Caco-2 (cell line): ENCODE results near the gene SH2B3. TPM values are rescaled to one million over a fixed set of nuclear protein-coding genes. Genes with fewer than 3 reads are reported as not detected.

ENCODE experiments used
- BruUV-seq: library from RNA; stranded (reverse); fragments of 400-500 nt; replicated peaks from 2 replicates; lab custom pipeline; 2021; lab: Mats Ljungman, UMichigan
- CTCF ChIA-PET: fragments of 300-600 bp; sonication (Branson Sonifier 250); formaldehyde crosslinking; loops from one replicate; lab custom pipeline; 2022; ENCODE audit warnings: antibody characterized with exemption; lab: Charles Lee
- POLR2A ChIA-PET: fragments of 300-600 bp; sonication (Branson Sonifier 250); formaldehyde crosslinking; loops from one replicate; lab custom pipeline; 2022; ENCODE audit warnings: antibody characterized with exemption; lab: Charles Lee
- DNase-seq, 2 experiments: peaks; one replicate each; pipeline versions ENCODE4 v3.0.0 to v3.0.0-alpha.2; 2020 to 2022
- H3K27me3 ChIP-seq: replicated peaks from 2 replicates; pipeline ENCODE4 v1.6.0; 2011; ENCODE audit warnings: low read length; ENCODE audit not compliant: control insufficient read depth, insufficient read depth
- H3K36me3 ChIP-seq: 2 replicates; pipeline ENCODE4 v1.5.1; 2011; ENCODE audit warnings: low read length; ENCODE audit not compliant: control insufficient read depth, insufficient read depth
- H3K4me1 ChIP-seq: fragments of 250-450 bp; sonication (Bioruptor Pico); 2 replicates; pipeline ENCODE4 v1.5.1; 2020; ENCODE audit warnings: mild to moderate bottlenecking
- H3K4me3 ChIP-seq: 2 replicates; pipeline ENCODE4 v1.5.1; 2011; ENCODE audit warnings: low read depth, mild to moderate bottlenecking, control low read depth, low read length
- H3K9me3 ChIP-seq: fragments of 250-450 bp; sonication (Bioruptor Pico); 2 replicates; pipeline ENCODE4 v1.5.1; 2020; ENCODE audit warnings: mild to moderate bottlenecking, moderate library complexity
- H3K27ac Mint-ChIP-seq: one replicate; pipeline ENCODE4 v1.8.0; 2022; ENCODE audit warnings: mixed read lengths; ENCODE audit not compliant: unreplicated experiment
- H3K27me3 Mint-ChIP-seq: one replicate; pipeline ENCODE4 v1.8.0; 2022; ENCODE audit warnings: mixed read lengths; ENCODE audit not compliant: insufficient read depth, unreplicated experiment
- H3K36me3 Mint-ChIP-seq: one replicate; pipeline ENCODE4 v1.8.0; 2022; ENCODE audit warnings: mild to moderate bottlenecking, mixed read lengths; ENCODE audit not compliant: insufficient read depth, unreplicated experiment
- H3K4me1 Mint-ChIP-seq: one replicate; pipeline ENCODE4 v1.8.0; 2022; ENCODE audit warnings: low read depth, mixed read lengths; ENCODE audit not compliant: unreplicated experiment
- H3K4me3 Mint-ChIP-seq: one replicate; pipeline ENCODE4 v1.8.0; 2022; ENCODE audit warnings: mild to moderate bottlenecking, moderate library complexity, mixed read lengths; ENCODE audit not compliant: unreplicated experiment
- H3K9me3 Mint-ChIP-seq: one replicate; pipeline ENCODE4 v1.8.0; 2022; ENCODE audit warnings: mixed read lengths; ENCODE audit not compliant: unreplicated experiment
- CTCF ChIP-seq, 2 experiments: fragments of 200-600 bp in 1 of 2; IDR thresholded peaks; 1 replicate in 1 of 2; 2 replicates in 1 of 2; pipeline versions ENCODE4 v1.5.1 to v1.8.0; 2011 to 2022; ENCODE audit warnings: antibody characterized with exemption in 1 of 2, control low read depth in 1 of 2, inconsistent platforms in 1 of 2, low read depth in 1 of 2, low read length in 1 of 2, mild to moderate bottlenecking in 1 of 2, moderate library complexity in 1 of 2; ENCODE audit not compliant: insufficient read depth in 1 of 2, severe bottlenecking in 1 of 2, unreplicated experiment in 1 of 2
- intact Hi-C: fragments of 100-400 bp; cut with micrococcal nuclease; formaldehyde crosslinking; loops from one replicate; pipeline ENCODE4 v1.10.0; 2022; ENCODE audit not compliant: unreplicated experiment
- total RNA-seq: library from RNA; stranded (reverse); gene quantifications from 2 replicates; pipeline ENCODE4 v1.2.3, GENCODE V29; 2022

Gene SH2B3
- total RNA-seq, 1 experiment from 2014 or later, result 16.1 TPM

- ChIA-PET POLR2A (no interaction called here), CTCF (no interaction called here)
- TF ChIP-seq CTCF (IDR thresholded peaks at IDR 0.05; ENCODE audit: insufficient read depth in 1 of 2, low read depth in 1 of 2, low read length in 1 of 2, severe bottlenecking in 1 of 2, unreplicated experiment in 1 of 2), result no peak
- no peaks in the 10 kb centered on the region for H3K27me3 Mint-ChIP-seq
- no peak overlapping the region for H3K4me3 ChIP-seq
- no peaks in the 10 kb centered on the region for H3K4me1 Mint-ChIP-seq
- no peak overlapping the region for H3K4me3 Mint-ChIP-seq
- H3K36me3 Mint-ChIP-seq, result peaks cover 17% of the 10 kb centered on the region
- no peaks in the 10 kb centered on the region for H3K9me3 Mint-ChIP-seq
- no peaks in the 10 kb centered on the region for H3K4me1 ChIP-seq
- H3K9me3 ChIP-seq, result no peaks in the 10 kb centered on the region
- intact Hi-C loops, result no loop called here
- H3K36me3 ChIP-seq, result no peaks in the 10 kb centered on the region
- H3K27ac Mint-ChIP-seq, result no peak overlapping the region
- H3K27me3 ChIP-seq, result no peaks in the 10 kb centered on the region
- no peak for DNase-seq
- BruUV-seq, result no TSS peak
Measured at GRCh38 chr12:111417290-111417689, 11.6 kb downstream of the SH2B3 start.

- no peaks in the 10 kb centered on the region for H3K9me3 ChIP-seq
- no peak overlapping the region for H3K4me3 ChIP-seq
- ChIA-PET CTCF (no interaction called here), POLR2A (no interaction called here)
- intact Hi-C loops, result no loop called here
- BruUV-seq, result no TSS peak
- no peaks in the 10 kb centered on the region for H3K27me3 ChIP-seq
- Mint-ChIP-seq H3K9me3 (no peaks in the 10 kb centered on the region), H3K4me1 (no peaks in the 10 kb centered on the region), H3K4me3 (no peak overlapping the region), H3K27ac (no peak overlapping the region), H3K27me3 (no peaks in the 10 kb centered on the region), H3K36me3 (peaks cover 15% of the 10 kb centered on the region)
- H3K4me1 ChIP-seq, result no peaks in the 10 kb centered on the region
- DNase-seq, result no peak
- no peak for TF ChIP-seq CTCF (IDR thresholded peaks at IDR 0.05; ENCODE audit: insufficient read depth in 1 of 2, low read depth in 1 of 2, low read length in 1 of 2, severe bottlenecking in 1 of 2, unreplicated experiment in 1 of 2)
- no peaks in the 10 kb centered on the region for H3K36me3 ChIP-seq
Measured at GRCh38 chr12:111417784-111418593, 12.3 kb downstream of the SH2B3 start.

DNA sequence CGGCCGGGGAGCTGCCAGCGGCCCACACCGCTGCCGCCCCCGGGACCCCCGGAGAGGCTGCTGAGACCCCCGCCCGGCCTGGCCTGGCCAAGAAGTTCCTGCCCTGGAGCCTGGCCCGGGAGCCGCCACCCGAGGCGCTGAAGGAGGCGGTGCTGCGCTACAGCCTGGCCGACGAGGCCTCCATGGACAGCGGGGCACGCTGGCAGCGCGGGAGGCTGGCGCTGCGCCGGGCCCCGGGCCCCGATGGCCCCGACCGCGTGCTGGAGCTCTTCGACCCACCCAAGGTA is 12.8 kb downstream of the SH2B3 start:
- Histone ChIP-seq H3K9me3 (no peaks in the 10 kb centered on the region), H3K27me3 (no peaks in the 10 kb centered on the region), H3K36me3 (no peaks in the 10 kb centered on the region), H3K4me3 (no peak overlapping the region), H3K4me1 (no peaks in the 10 kb centered on the region)
- Mint-ChIP-seq H3K9me3 (no peaks in the 10 kb centered on the region), H3K27me3 (no peaks in the 10 kb centered on the region), H3K36me3 (peaks cover 15% of the 10 kb centered on the region), H3K4me1 (no peaks in the 10 kb centered on the region), H3K27ac (no peak overlapping the region), H3K4me3 (no peak overlapping the region)
- ChIA-PET CTCF (no interaction called here), POLR2A (no interaction called here)
- intact Hi-C loops, result no loop called here
- no peak for DNase-seq
- no TSS peak for BruUV-seq
- no peak for TF ChIP-seq CTCF (IDR thresholded peaks at IDR 0.05; ENCODE audit: insufficient read depth in 1 of 2, low read depth in 1 of 2, low read length in 1 of 2, severe bottlenecking in 1 of 2, unreplicated experiment in 1 of 2)
